Activated CD4-positive, alpha-beta memory T cell treated with anti-CD3 and anti-CD28 coated beads, Interleukin-2, amount 10 ng/mL, durations not matched to agents 7 days and 5 days (primary cell): ENCODE results near the gene SPRED3. TPM values are rescaled to one million over a fixed set of nuclear protein-coding genes. Genes with fewer than 3 reads are reported as not detected.
"Not testable (repeated sequence)": the region's sequence is repeated elsewhere in the genome, so short reads cannot be mapped to it uniquely, and the experiment has no call there.

ENCODE experiments used
- CTCF ChIA-PET: fragments of 350-600 bp; sonication (Branson Sonifier 250); formaldehyde crosslinking; loops from one replicate; lab custom pipeline; 2021; ENCODE audit warnings: antibody characterized with exemption, inconsistent platforms; lab: Charles Lee
- POLR2A ChIA-PET: fragments of 350-600 bp; sonication (Branson Sonifier 250); formaldehyde crosslinking; loops from one replicate; lab custom pipeline; 2021; ENCODE audit warnings: antibody characterized with exemption; lab: Charles Lee
- DNase-seq: peaks from one replicate; pipeline ENCODE4 v3.0.0-alpha.2; 2020
- H3K27ac Mint-ChIP-seq: one replicate; pipeline ENCODE4 v1.8.0; 2021; ENCODE audit warnings: mild to moderate bottlenecking, mixed read lengths
- H3K27me3 Mint-ChIP-seq: one replicate; pipeline ENCODE4 v1.8.0; 2021; ENCODE audit warnings: mixed read lengths
- H3K36me3 Mint-ChIP-seq: one replicate; pipeline ENCODE4 v1.8.0; 2021; ENCODE audit warnings: low read depth, mixed read lengths
- H3K4me1 Mint-ChIP-seq: one replicate; pipeline ENCODE4 v1.8.0; 2021; ENCODE audit warnings: mixed read lengths
- H3K4me3 Mint-ChIP-seq: one replicate; pipeline ENCODE4 v1.8.0; 2021; ENCODE audit warnings: mild to moderate bottlenecking, mixed read lengths
- H3K9me3 Mint-ChIP-seq: one replicate; pipeline ENCODE4 v1.8.0; 2021; ENCODE audit warnings: mixed read lengths
- total RNA-seq, 2 experiments: library from RNA; stranded (reverse); gene quantifications; one replicate each; pipeline ENCODE4 v1.2.3, GENCODE V29; 2021

Gene SPRED3
- total RNA-seq, 2 experiments from 2014 or later = 2.1 to 3.8 TPM

GRCh38 chr19:38360839-38361631 lies 27.5 kb upstream of the SPRED3 start:
- no peak for DNase-seq
- Mint-ChIP-seq H3K9me3 (no peaks in the 10 kb centered on the region), H3K36me3 (no peaks in the 10 kb centered on the region), H3K4me3 (peak overlapping the region; percentile 84), H3K27me3 (peaks cover 38% of the 10 kb centered on the region), H3K4me1 (peaks cover 19% of the 10 kb centered on the region), H3K27ac (no peak overlapping the region)
- POLR2A ChIA-PET = interaction anchor here (1.1 to 2.1 kb wide), 5 partner anchors 13 to 35 kb away, joined by 3 to 17 read pairs (median 6); partner anchors contain the start of genes CATSPERG, GGN and PSMD8
- CTCF ChIA-PET = interaction anchor here (1.1 kb wide), 2 partner anchors 13 to 25 kb away, joined by 3 to 4 read pairs; partner anchors contain the start of genes CATSPERG and PSMD8

- peak overlapping the region; percentile 84 for H3K4me3 Mint-ChIP-seq
- peak; percentile 81 for DNase-seq
- no peaks in the 10 kb centered on the region for H3K36me3 Mint-ChIP-seq
- H3K27ac Mint-ChIP-seq = peak overlapping the region; percentile 80
- ChIA-PET POLR2A (interaction anchor here (1.2 to 2.0 kb wide), 4 partner anchors 13 to 35 kb away, joined by 3 to 17 read pairs (median 6); partner anchors contain the start of genes CATSPERG, GGN and PSMD8), CTCF (interaction anchor here (1.1 kb wide), 1 partner anchor 26 kb away, joined by 4 read pairs; the partner anchor contains the start of gene CATSPERG)
- no peaks in the 10 kb centered on the region for H3K9me3 Mint-ChIP-seq
- H3K4me1 Mint-ChIP-seq = peaks cover 19% of the 10 kb centered on the region
- H3K27me3 Mint-ChIP-seq = peaks cover 36% of the 10 kb centered on the region
Observed at GRCh38 chr19:38361633-38362075, 26.8 kb upstream of the SPRED3 start.

GRCh38 chr19:38362076-38362945 lies 26.2 kb upstream of the SPRED3 start:
- peak overlapping the region; percentile 80 for H3K27ac Mint-ChIP-seq
- peaks cover 35% of the 10 kb centered on the region for H3K27me3 Mint-ChIP-seq
- ChIA-PET POLR2A (interaction anchor here (1.2 to 2.0 kb wide), 4 partner anchors 12 to 34 kb away, joined by 3 to 17 read pairs (median 6); partner anchors contain the start of genes CATSPERG, GGN and PSMD8), CTCF (interaction anchor here (0.7 to 1.1 kb wide), 2 partner anchors 26 to 1202 kb away, joined by 4 read pairs; partner anchors contain the start of gene CATSPERG)
- H3K4me3 Mint-ChIP-seq = peak overlapping the region; percentile 84
- H3K36me3 Mint-ChIP-seq = no peaks in the 10 kb centered on the region
- H3K4me1 Mint-ChIP-seq = peaks cover 19% of the 10 kb centered on the region
- no peaks in the 10 kb centered on the region for H3K9me3 Mint-ChIP-seq
- peak; percentile 93 for DNase-seq

- ChIA-PET CTCF (interaction anchor here (0.7 kb wide), 1 partner anchor 1201 kb away, joined by 4 read pairs; no protein-coding TSS in a partner anchor), POLR2A (interaction anchor here (1.4 to 2.0 kb wide), 2 partner anchors 11 to 27 kb away, joined by 5 to 17 read pairs; partner anchors contain the start of genes CATSPERG and PSMD8)
Observed at GRCh38 chr19:38362946-38363688, 25.4 kb upstream of the SPRED3 start.

GRCh38 chr19:38367041-38367440 lies 21.5 kb upstream of the SPRED3 start:
- no peaks in the 10 kb centered on the region for H3K9me3 Mint-ChIP-seq
- peaks cover 6% of the 10 kb centered on the region for H3K4me1 Mint-ChIP-seq
- ChIA-PET POLR2A (no interaction called here), CTCF (no interaction called here)
- no peak for DNase-seq
- no peaks in the 10 kb centered on the region for H3K36me3 Mint-ChIP-seq
- H3K27ac Mint-ChIP-seq = no peak overlapping the region
- peaks cover 9% of the 10 kb centered on the region for H3K27me3 Mint-ChIP-seq
- no peak overlapping the region for H3K4me3 Mint-ChIP-seq

More at GRCh38 chr19:38362946-38363688, 25.4 kb upstream of the SPRED3 start:
- not testable (repeated sequence) for DNase-seq, H3K36me3 Mint-ChIP-seq, H3K9me3 Mint-ChIP-seq, H3K27ac Mint-ChIP-seq
- peaks cover 19% of the 10 kb centered on the region for H3K4me1 Mint-ChIP-seq
- peaks cover 31% of the 10 kb centered on the region for H3K27me3 Mint-ChIP-seq
- H3K4me3 Mint-ChIP-seq = peak overlapping the region; percentile 84

GRCh38 chr19:38369584-38369983 lies 18.9 kb upstream of the SPRED3 start:
- Mint-ChIP-seq H3K4me3 (no peak overlapping the region), H3K27me3 (peaks cover 9% of the 10 kb centered on the region), H3K36me3 (peaks cover under 1% of the 10 kb centered on the region), H3K27ac (no peak overlapping the region), H3K9me3 (no peaks in the 10 kb centered on the region), H3K4me1 (peaks cover 6% of the 10 kb centered on the region)
- CTCF ChIA-PET = no interaction called here
- DNase-seq = no peak
- POLR2A ChIA-PET = no interaction called here

- H3K36me3 Mint-ChIP-seq = peaks cover 7% of the 10 kb centered on the region
- H3K4me1 Mint-ChIP-seq = peaks cover 12% of the 10 kb centered on the region
- H3K27me3 Mint-ChIP-seq = peaks cover 9% of the 10 kb centered on the region
- no peaks in the 10 kb centered on the region for H3K9me3 Mint-ChIP-seq
- CTCF ChIA-PET = no interaction called here
- H3K4me3 Mint-ChIP-seq = no peak overlapping the region
- POLR2A ChIA-PET = no interaction called here
- no peak for DNase-seq
- H3K27ac Mint-ChIP-seq = no peak overlapping the region
Observed at GRCh38 chr19:38370299-38370698, 18.2 kb upstream of the SPRED3 start.

GRCh38 chr19:38371081-38371480 lies 17.4 kb upstream of the SPRED3 start:
- ChIA-PET POLR2A (no interaction called here), CTCF (no interaction called here)
- Mint-ChIP-seq H3K27ac (no peak overlapping the region), H3K27me3 (peaks cover 9% of the 10 kb centered on the region), H3K9me3 (no peaks in the 10 kb centered on the region), H3K36me3 (peaks cover 11% of the 10 kb centered on the region), H3K4me1 (peaks cover 20% of the 10 kb centered on the region), H3K4me3 (no peak overlapping the region)
- no peak for DNase-seq

GRCh38 chr19:38373907-38374331 lies 14.6 kb upstream of the SPRED3 start:
- POLR2A ChIA-PET = interaction anchor here (0.7 to 2.9 kb wide), 30 partner anchors 9 to 556 kb away, joined by 3 to 31 read pairs (median 4); partner anchors contain the start of genes ACTN4, CATSPERG, ECH1 and FAM98C
- Mint-ChIP-seq H3K4me3 (peak overlapping the region; percentile 97), H3K27me3 (peaks cover 9% of the 10 kb centered on the region), H3K27ac (peak overlapping the region; percentile 92), H3K4me1 (peaks cover 30% of the 10 kb centered on the region), H3K9me3 (no peaks in the 10 kb centered on the region), H3K36me3 (peaks cover 18% of the 10 kb centered on the region)
- no peak for DNase-seq
- CTCF ChIA-PET = interaction anchor here (0.7 to 3.2 kb wide), 20 partner anchors 10 to 558 kb away, joined by 3 to 45 read pairs (median 4); partner anchors contain the start of genes CATSPERG, EIF3K, FAM98C and GGN

- Mint-ChIP-seq H3K36me3 (peaks cover 24% of the 10 kb centered on the region), H3K4me1 (peaks cover 30% of the 10 kb centered on the region), H3K9me3 (no peaks in the 10 kb centered on the region), H3K27ac (peak within 1 kb of the TSS; percentile 92), H3K4me3 (peak within 1 kb of the TSS; percentile 97), H3K27me3 (peaks cover 9% of the 10 kb centered on the region)
- ChIA-PET POLR2A (interaction anchor here (0.6 to 2.9 kb wide), 34 partner anchors 9 to 1070 kb away, joined by 3 to 31 read pairs (median 4); partner anchors contain the start of genes ACTN4, CATSPERG, ECH1 and FAM98C), CTCF (interaction anchor here (0.7 to 3.2 kb wide), 20 partner anchors 9 to 557 kb away, joined by 3 to 45 read pairs (median 4); partner anchors contain the start of genes CATSPERG, EIF3K, FAM98C and GGN)
- peak; percentile 99 for DNase-seq
Observed at GRCh38 chr19:38374332-38375097, 14.0 kb upstream of the SPRED3 start, which contains the start of gene PSMD8. PSMD8 (plus strand) TSS chr19:38374571; CDS start chr19:38374602, 31 bp downstream.
